ENCODE results near the gene MT1E.

MT1E gene

GRCh38 chr16:56643080-56643778 is 17.6 kb downstream of the MT1E start:
- H3K4me1 ChIP-seq (ENCODE audit: control insufficient read depth, insufficient read depth, low read length) = no peaks in the 10 kb centered on the region
- TF ChIP-seq EGR2 (tag by site-specific recombination; IDR thresholded peaks at IDR 0.05; ENCODE audit: low read depth) = no peak
- TF ChIP-seq HIC1 (tag by site-specific recombination; IDR thresholded peaks at IDR 0.05) = no peak
- TF ChIP-seq ZNF18 (tag by site-specific recombination; IDR thresholded peaks at IDR 0.05) = no peak
- TF ChIP-seq ZNF521 (tag by site-specific recombination; IDR thresholded peaks at IDR 0.05) = no peak
- no peak for TF ChIP-seq ZNF514 (tag by site-specific recombination; IDR thresholded peaks at IDR 0.05)
- no peak for TF ChIP-seq ZNF529 (tag by site-specific recombination; IDR thresholded peaks at IDR 0.05; ENCODE audit: insufficient replicate concordance)
- TF ChIP-seq IKZF3 (tag by site-specific recombination; IDR thresholded peaks at IDR 0.05) = no peak
- no peak overlapping the region for H3K4me3 ChIP-seq (ENCODE audit: low read depth, low read length)
- no peak overlapping the region for H3K27ac ChIP-seq (ENCODE audit: extremely low read depth, low read depth, low read length)
- ChIA-PET CTCF (interaction anchor here (0.7 kb wide), 1 partner anchor 96 kb away, joined by 5 read pairs; no protein-coding TSS in a partner anchor), POLR2A (interaction anchor here (0.5 to 0.7 kb wide), 2 partner anchors 13 to 317 kb away, joined by 3 to 4 read pairs; no protein-coding TSS in a partner anchor)
- no peaks in the 10 kb centered on the region for H3K36me3 ChIP-seq (ENCODE audit: control insufficient read depth in 2 of 2, insufficient read depth in 1 of 2, low read length in 2 of 2)
- no peaks in the 10 kb centered on the region for H3K9me3 ChIP-seq (ENCODE audit: control insufficient read depth, insufficient read depth, low read depth, low read length)

- POLR2A ChIA-PET = interaction anchor here (0.5 to 0.7 kb wide), 2 partner anchors 12 to 316 kb away, joined by 3 to 4 read pairs; no protein-coding TSS in a partner anchor
Observed at GRCh38 chr16:56643833-56644232, 18.3 kb downstream of the MT1E start.

More at GRCh38 chr16:56643833-56644232, 18.3 kb downstream of the MT1E start:
- H3K9me3 ChIP-seq (ENCODE audit: control insufficient read depth, insufficient read depth, low read depth, low read length) = no peaks in the 10 kb centered on the region
- H3K4me1 ChIP-seq (ENCODE audit: control insufficient read depth, insufficient read depth, low read length) = no peaks in the 10 kb centered on the region
- TF ChIP-seq REST (tag by site-specific recombination; IDR thresholded peaks at IDR 0.05) = peak; percentile 47; the same call in 1 of the 2 replicates
- TF ChIP-seq ZNF654 (tag by site-specific recombination; IDR thresholded peaks at IDR 0.05; ENCODE audit: low read depth) = no peak
- no peak overlapping the region for H3K4me3 ChIP-seq (ENCODE audit: low read depth, low read length)
- no peaks in the 10 kb centered on the region for H3K36me3 ChIP-seq (ENCODE audit: control insufficient read depth in 2 of 2, insufficient read depth in 1 of 2, low read length in 2 of 2)
- no peak overlapping the region for H3K27ac ChIP-seq (ENCODE audit: extremely low read depth, low read depth, low read length)
- CTCF ChIA-PET = interaction anchor here (0.7 kb wide), 1 partner anchor 96 kb away, joined by 5 read pairs; no protein-coding TSS in a partner anchor

Data from HEK293 (cell line).